Measurements from ENCODE around the gene INSL3. TPM values are rescaled to one million over a fixed set of nuclear protein-coding genes. Genes with fewer than 3 reads are reported as not detected.
A peak's percentile ranks its signal among the peaks of the same experiment; 100 is the strongest.

INSL3 gene
- total RNA-seq, 1 donor from 2014 or later, result not detected

DNA sequence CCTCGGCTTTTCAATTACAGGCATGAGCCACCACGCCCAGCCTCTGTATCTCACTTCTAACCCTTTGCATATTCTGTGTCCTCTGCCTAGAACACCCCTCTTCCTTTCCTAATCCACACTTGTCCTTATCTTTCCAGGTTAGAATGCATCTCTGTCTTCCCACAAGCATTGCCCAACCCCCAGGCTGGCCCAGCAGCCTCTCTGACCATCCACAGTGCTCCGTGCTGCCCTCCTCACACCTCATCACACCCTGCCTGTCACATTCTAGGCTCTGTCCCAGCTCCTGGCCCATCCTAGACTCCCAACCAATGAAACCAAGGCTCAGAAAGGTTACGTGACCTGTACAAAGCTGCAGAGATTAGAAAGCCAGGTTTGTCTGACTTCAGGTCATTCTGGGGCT is 15.2 kb upstream of the INSL3 start:
- Mint-ChIP-seq H3K27ac (ENCODE audit: unreplicated experiment) (no peak overlapping the region), H3K27me3 (ENCODE audit: low read depth) (peaks cover 8% of the 10 kb centered on the region), H3K9me3 (ENCODE audit: low read depth) (no peaks in the 10 kb centered on the region), H3K36me3 (ENCODE audit: low read depth) (no peaks in the 10 kb centered on the region), H3K4me1 (ENCODE audit: low read depth) (peaks cover 11% of the 10 kb centered on the region), H3K4me3 (ENCODE audit: unreplicated experiment) (no peak overlapping the region)
- TF ChIP-seq, protein P1, sequence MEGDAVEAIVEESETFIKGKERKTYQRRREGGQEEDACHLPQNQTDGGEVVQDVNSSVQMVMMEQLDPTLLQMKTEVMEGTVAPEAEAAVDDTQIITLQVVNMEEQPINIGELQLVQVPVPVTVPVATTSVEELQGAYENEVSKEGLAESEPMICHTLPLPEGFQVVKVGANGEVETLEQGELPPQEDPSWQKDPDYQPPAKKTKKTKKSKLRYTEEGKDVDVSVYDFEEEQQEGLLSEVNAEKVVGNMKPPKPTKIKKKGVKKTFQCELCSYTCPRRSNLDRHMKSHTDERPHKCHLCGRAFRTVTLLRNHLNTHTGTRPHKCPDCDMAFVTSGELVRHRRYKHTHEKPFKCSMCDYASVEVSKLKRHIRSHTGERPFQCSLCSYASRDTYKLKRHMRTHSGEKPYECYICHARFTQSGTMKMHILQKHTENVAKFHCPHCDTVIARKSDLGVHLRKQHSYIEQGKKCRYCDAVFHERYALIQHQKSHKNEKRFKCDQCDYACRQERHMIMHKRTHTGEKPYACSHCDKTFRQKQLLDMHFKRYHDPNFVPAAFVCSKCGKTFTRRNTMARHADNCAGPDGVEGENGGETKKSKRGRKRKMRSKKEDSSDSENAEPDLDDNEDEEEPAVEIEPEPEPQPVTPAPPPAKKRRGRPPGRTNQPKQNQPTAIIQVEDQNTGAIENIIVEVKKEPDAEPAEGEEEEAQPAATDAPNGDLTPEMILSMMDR (IDR thresholded peaks at IDR 0.05), result no peak
- DNase-seq (ENCODE audit: low spot score), result no peak

DNA sequence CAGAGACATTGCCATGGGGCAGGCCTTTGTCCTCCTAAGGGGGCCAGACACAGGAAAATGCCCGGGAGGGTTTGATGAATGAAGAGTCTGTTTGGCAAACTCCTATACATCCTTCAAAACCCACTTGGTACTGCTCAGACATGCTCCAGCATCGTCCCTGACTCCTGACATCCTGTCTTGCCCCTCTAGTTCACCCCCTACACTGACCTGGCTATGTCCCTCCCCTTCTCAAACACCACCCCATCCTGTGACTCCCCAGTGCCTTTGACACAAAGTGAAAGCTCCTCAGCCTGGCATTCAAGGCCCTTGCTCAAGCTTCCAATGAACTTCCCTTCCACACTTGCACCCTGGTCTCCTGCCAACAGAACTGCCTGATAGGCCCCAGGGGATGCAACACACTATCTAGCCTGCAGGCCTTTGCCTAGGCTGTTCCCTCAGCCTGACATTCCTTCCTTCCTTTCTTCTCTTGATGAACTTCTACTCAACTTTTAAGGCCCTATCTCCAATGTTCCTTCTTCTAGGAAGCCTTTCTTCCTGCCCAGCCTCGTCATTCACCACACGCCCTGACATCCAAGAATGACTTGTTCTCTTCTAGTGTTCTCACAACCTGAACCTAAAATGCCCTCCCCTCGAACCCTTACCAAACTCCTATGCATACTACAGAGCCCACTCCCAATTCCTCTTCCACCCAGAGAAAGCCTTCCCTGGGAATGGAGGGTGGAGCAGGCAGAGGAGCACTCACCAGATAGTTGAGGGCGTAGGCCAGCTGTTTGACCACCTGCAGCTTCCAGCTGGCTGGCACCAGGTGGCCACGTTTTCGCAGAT is 14.1 kb upstream of the INSL3 start:
- TF ChIP-seq, protein P1 (IDR thresholded peaks at IDR 0.05), result no peak
- peaks cover 9% of the 10 kb centered on the region for H3K27me3 Mint-ChIP-seq (ENCODE audit: low read depth)
- H3K36me3 Mint-ChIP-seq (ENCODE audit: low read depth), result no peaks in the 10 kb centered on the region
- no peak for DNase-seq (ENCODE audit: low spot score)
- no peak overlapping the region for H3K27ac Mint-ChIP-seq (ENCODE audit: unreplicated experiment)
- peaks cover 6% of the 10 kb centered on the region for H3K4me1 Mint-ChIP-seq (ENCODE audit: low read depth)
- no peaks in the 10 kb centered on the region for H3K9me3 Mint-ChIP-seq (ENCODE audit: low read depth)
- no peak overlapping the region for H3K4me3 Mint-ChIP-seq (ENCODE audit: unreplicated experiment)

DNA sequence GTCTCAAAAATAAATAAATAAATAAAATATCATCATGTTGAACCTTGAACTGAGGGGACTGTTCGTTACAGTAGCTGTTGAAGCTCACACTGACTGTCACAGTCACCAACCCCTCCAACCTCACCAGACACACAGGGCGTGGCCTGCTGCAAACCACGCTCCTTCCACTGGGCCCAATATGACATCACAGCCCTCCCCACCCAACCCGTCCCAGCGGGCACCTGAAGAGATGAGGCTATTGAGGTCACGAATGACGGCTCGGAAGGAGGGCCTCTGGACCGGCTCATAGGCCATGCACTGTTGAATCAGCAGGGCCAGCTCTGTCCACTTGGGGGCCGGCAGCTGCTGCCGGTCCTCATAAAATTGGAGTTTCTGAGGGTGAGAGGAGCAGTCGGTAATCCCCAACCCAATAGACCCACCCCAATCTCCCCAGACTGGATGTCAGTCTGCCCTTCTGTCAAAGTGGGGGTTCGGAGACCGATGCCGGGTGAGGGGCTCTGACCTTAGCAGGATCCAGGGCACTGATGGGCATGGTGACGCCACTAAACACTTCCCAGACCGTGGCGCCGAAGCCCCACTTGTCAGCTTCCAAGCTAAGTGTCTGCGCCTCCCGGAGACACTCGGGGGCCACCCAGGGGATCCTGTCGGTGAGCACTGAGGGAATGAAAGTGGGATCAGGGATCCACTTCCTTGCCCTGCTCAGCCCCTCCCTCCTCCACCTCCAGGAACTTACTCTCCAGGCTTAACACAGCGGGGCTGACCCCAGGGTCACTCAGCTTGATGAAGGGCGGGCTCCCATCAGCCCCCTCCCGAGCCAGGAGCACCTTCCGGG is 13.2 kb upstream of the INSL3 start:
- Mint-ChIP-seq H3K9me3 (ENCODE audit: low read depth) (no peaks in the 10 kb centered on the region), H3K4me1 (ENCODE audit: low read depth) (peaks cover 9% of the 10 kb centered on the region), H3K4me3 (ENCODE audit: unreplicated experiment) (no peak overlapping the region), H3K36me3 (ENCODE audit: low read depth) (no peaks in the 10 kb centered on the region), H3K27me3 (ENCODE audit: low read depth) (peaks cover 8% of the 10 kb centered on the region), H3K27ac (ENCODE audit: unreplicated experiment) (no peak overlapping the region)
- no peak for DNase-seq (ENCODE audit: low spot score)
- TF ChIP-seq, protein P1 (IDR thresholded peaks at IDR 0.05), result peak; percentile 34

DNA sequence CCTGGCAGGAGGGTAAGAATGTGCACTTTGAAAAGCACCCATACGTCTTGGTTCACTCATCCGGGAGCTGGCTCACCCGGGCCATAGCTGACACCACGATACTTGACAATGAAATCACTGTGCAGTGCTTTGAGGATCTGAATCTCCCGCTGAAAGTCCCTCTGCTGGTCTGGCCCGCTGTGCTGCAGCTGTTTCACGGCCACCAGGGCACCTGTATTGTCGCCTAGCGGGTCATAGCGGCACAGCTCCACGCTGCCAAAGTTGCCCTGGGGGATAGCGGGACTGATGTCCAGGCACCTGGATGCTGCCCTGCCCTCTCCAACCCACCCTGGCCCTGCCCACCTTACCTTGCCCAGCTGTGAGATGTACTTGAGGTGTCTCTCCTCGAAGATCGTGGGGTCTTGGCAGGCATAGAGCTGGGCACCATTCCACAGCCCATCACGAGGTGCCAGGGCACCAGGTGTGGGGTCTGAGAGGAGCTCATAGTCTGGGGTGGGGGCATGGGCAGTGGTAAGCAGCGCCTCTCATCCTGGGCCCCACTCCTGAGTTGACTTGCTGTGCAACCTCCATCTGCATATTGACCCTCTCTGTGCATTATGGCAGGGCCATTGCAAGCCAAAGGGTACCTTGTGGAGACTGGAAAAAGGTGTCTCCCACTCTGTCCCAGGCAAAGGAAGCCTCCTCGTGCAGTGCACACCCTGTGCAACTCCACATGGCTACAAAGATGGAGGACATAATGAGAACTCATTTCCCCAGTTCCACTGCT is 11.3 kb upstream of the INSL3 start:
- Mint-ChIP-seq H3K27me3 (ENCODE audit: low read depth) (peaks cover 8% of the 10 kb centered on the region), H3K27ac (ENCODE audit: unreplicated experiment) (no peak overlapping the region), H3K9me3 (ENCODE audit: low read depth) (no peaks in the 10 kb centered on the region), H3K4me1 (ENCODE audit: low read depth) (peaks cover 9% of the 10 kb centered on the region), H3K36me3 (ENCODE audit: low read depth) (no peaks in the 10 kb centered on the region), H3K4me3 (ENCODE audit: unreplicated experiment) (no peak overlapping the region)
- no peak for DNase-seq (ENCODE audit: low spot score)
- TF ChIP-seq, protein P1 (IDR thresholded peaks at IDR 0.05), result no peak

DNA sequence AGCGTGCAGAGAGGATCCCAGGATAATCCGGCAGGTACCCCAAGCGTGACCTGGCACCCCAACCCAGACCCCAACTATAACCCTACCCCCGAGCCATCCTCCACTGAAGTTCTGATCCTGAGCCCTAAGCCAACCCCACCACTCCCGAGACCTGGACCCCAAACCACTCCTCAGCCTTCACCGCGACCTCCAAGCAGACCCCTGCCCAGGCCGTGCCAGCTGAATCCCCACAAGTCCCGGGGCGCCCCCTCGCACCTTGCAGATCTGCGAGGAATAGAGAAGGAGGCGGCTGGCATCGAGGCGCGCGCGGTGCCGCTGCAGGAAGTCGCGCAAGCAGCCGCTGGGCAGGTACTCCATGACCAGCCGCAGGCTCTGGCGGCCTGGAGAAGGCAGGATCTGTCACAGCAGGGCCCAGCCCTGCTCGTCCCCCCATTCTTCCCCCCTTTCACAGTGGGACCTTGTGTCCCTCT is 10.1 kb upstream of the INSL3 start:
- TF ChIP-seq, protein P1 (IDR thresholded peaks at IDR 0.05), result no peak
- Mint-ChIP-seq H3K36me3 (ENCODE audit: low read depth) (no peaks in the 10 kb centered on the region), H3K9me3 (ENCODE audit: low read depth) (no peaks in the 10 kb centered on the region), H3K27me3 (ENCODE audit: low read depth) (peaks cover 8% of the 10 kb centered on the region), H3K27ac (ENCODE audit: unreplicated experiment) (no peak overlapping the region), H3K4me3 (ENCODE audit: unreplicated experiment) (peak overlapping the region; percentile 47), H3K4me1 (ENCODE audit: low read depth) (peaks cover 9% of the 10 kb centered on the region)
- DNase-seq (ENCODE audit: low spot score), result no peak

Data from chondrocyte (in vitro differentiated cells).